Stomach (tissue), 9 donors: ENCODE data around the gene PLRG1. TPM values are rescaled to one million over a fixed set of nuclear protein-coding genes. Genes with fewer than 3 reads are reported as not detected.

Source experiments
- DNase-seq, 2 donors: peaks; one replicate each; pipeline versions ENCODE4 v3.0.0 to v3.0.0-alpha.2; 2013 to 2019
- H3K27ac ChIP-seq, 5 donors: fragments of 200-600 bp in 4 of 5; sonication (generic) in 4 of 5; one replicate each; pipeline ENCODE4 v1.5.1; 2013 to 2019; ENCODE audit warnings: mild to moderate bottlenecking in 1 of 5, moderate library complexity in 1 of 5
- H3K27me3 ChIP-seq, 3 donors: fragments of 200-600 bp; sonication (generic); one replicate each; pipeline ENCODE4 v1.5.1; 2017 to 2019; ENCODE audit warnings: mixed run types in 1 of 3
- H3K36me3 ChIP-seq, 4 donors: fragments of 200-600 bp; sonication (generic); 1 replicate in 3 of 4; 2 replicates in 1 of 4; pipeline ENCODE4 v1.5.1; 2016 to 2019
- H3K4me1 ChIP-seq, 4 donors: fragments of 200-600 bp; sonication (generic); one replicate each; pipeline ENCODE4 v1.5.1; 2016 to 2019
- H3K4me3 ChIP-seq, 4 donors: fragments of 200-600 bp; sonication (generic) in 3 of 4; one replicate each; pipeline ENCODE4 v1.5.1; 2016 to 2019; ENCODE audit warnings: mild to moderate bottlenecking in 1 of 4
- H3K9me3 ChIP-seq, 4 donors: fragments of 200-600 bp; sonication (generic); one replicate each; pipeline ENCODE4 v1.5.1; 2016 to 2019
- CTCF ChIP-seq, 7 experiments: fragments of 450-650 bp in 4 of 7; fragments of 200-600 bp in 3 of 7; sonication (generic) in 3 of 7; IDR thresholded peaks; one replicate each; pipeline ENCODE4 v1.5.1; 2016 to 2019; ENCODE audit warnings: antibody characterized with exemption in 7 of 7, control low read depth in 2 of 7, mild to moderate bottlenecking in 1 of 7
- EP300 ChIP-seq: sonication (generic); formaldehyde crosslinking; IDR thresholded peaks from one replicate; pipeline ENCODE4 v1.6.1; 2017; ENCODE audit warnings: antibody characterized with exemption
- POLR2A ChIP-seq, 4 donors: fragments of 450-650 bp; IDR thresholded peaks; one replicate each; pipeline ENCODE4 v1.6.1; 2016; ENCODE audit warnings: antibody characterized with exemption in 4 of 4, control low read depth in 2 of 4, mild to moderate bottlenecking in 1 of 4, moderate library complexity in 1 of 4
- POLR2AphosphoS5 ChIP-seq, 3 donors: sonication (generic); formaldehyde crosslinking; IDR thresholded peaks; one replicate each; pipeline ENCODE4 v1.6.1; 2016; ENCODE audit warnings: antibody characterized with exemption in 3 of 3
- WGBS, 5 donors: extraction: QIAGEN DNeasy Blood & Tissue Kit in 3 of 5; methylation state at CpG; one replicate each; pipeline versions ENCODE4 v1.1.5 to v1.1.7; 2013 to 2018; 5-methylcytosine and 5-hydroxymethylcytosine counted together
- intact Hi-C: fragments of 100-400 bp; cut with DNase I; formaldehyde crosslinking; loops from one replicate; pipeline ENCODE4 v1.15.1; 2023; ENCODE audit warnings: low total_unique reads
- polyA plus RNA-seq, 3 donors: library from polyadenylated mRNA; stranded (reverse); fragments of 200-250 nt; gene quantifications; one replicate each; pipeline ENCODE4 v1.2.3, GENCODE V29; 2013
- total RNA-seq, 5 donors: library from RNA; depleted of rRNA; stranded (reverse); fragments of >200 nt; gene quantifications; one replicate each; pipeline versions ENCODE4 v1.1.0 to v1.2.3, GENCODE V29; 2014 to 2016
- donor health status: healthy with polysubstance abuse.
- donor health status: Bipolar disorder and iron deficiency.
- donor health status: healthy.

Gene PLRG1
- total and polyA plus RNA-seq, 8 donors, result 1.2 to 52.5 (median 42.3) TPM

GRCh38 chr4:154562697-154563254 lies 12.6 kb upstream of the PLRG1 start, which contains the start of gene FGB:
FGB (plus strand) TSS chr4:154563011; CDS start chr4:154563019, 8 bp downstream.
- no peaks in the 10 kb centered on the region for H3K36me3 ChIP-seq
- no peak for DNase-seq
- H3K27me3 ChIP-seq, result no peaks in the 10 kb centered on the region
- 63 to 73% (median 65%) methylated on average over 2 of the region's 2 CpGs for whole genome bisulfite sequencing, 5 donors
- H3K4me3 ChIP-seq, result no peak within 1 kb of the TSS
- no peaks in the 10 kb centered on the region for H3K9me3 ChIP-seq
- intact Hi-C loops, result no loop called here
- H3K4me1 ChIP-seq, result no peaks in the 10 kb centered on the region
- no peak for TF ChIP-seq CTCF (IDR thresholded peaks at IDR 0.05)
- TF ChIP-seq EP300, result no peak
- TF ChIP-seq POLR2AphosphoS5 (IDR thresholded peaks at IDR 0.05), result no peak
- H3K27ac ChIP-seq, result no peak within 1 kb of the TSS

- TF ChIP-seq POLR2A (IDR thresholded peaks at IDR 0.05) (no peak), EP300 (no peak)
- 65 to 75% (median 68%) methylated on average over 4 of the region's 4 CpGs for WGBS, 5 donors
- intact Hi-C loops, result no loop called here
Observed at GRCh38 chr4:154560824-154561231, 10.6 kb upstream of the PLRG1 start.

GRCh38 chr4:154560419-154560801 lies 10.2 kb upstream of the PLRG1 start:
- H3K36me3 ChIP-seq, result no peaks in the 10 kb centered on the region
- DNase-seq, result no peak
- intact Hi-C loops, result no loop called here
- no peak overlapping the region for H3K4me3 ChIP-seq
- H3K9me3 ChIP-seq, result no peaks in the 10 kb centered on the region
- no peak for TF ChIP-seq POLR2A (IDR thresholded peaks at IDR 0.05)
- H3K27me3 ChIP-seq, result no peaks in the 10 kb centered on the region
- no peaks in the 10 kb centered on the region for H3K4me1 ChIP-seq
- 81 to 92% (median 84%) methylated on average over 1 of the region's 1 CpG for WGBS, 5 donors
- H3K27ac ChIP-seq, result no peak overlapping the region

More at GRCh38 chr4:154560824-154561231, 10.6 kb upstream of the PLRG1 start:
- Histone ChIP-seq H3K4me1 (no peaks in the 10 kb centered on the region), H3K27me3 (no peaks in the 10 kb centered on the region), H3K27ac (peak overlapping the region in 1 of 5 donors; percentile 38), H3K36me3 (no peaks in the 10 kb centered on the region), H3K9me3 (no peaks in the 10 kb centered on the region), H3K4me3 (no peak overlapping the region)
- DNase-seq, result no peak

- H3K4me3 ChIP-seq, result no peak overlapping the region
- intact Hi-C loops, result loop anchor here (5.0 kb wide), 1 partner anchor 63 kb away; no protein-coding TSS in a partner anchor
- no peaks in the 10 kb centered on the region for H3K9me3 ChIP-seq
- no peaks in the 10 kb centered on the region for H3K4me1 ChIP-seq
- WGBS, 5 donors, result 49 to 58% (median 52%) methylated on average over 9 of the region's 9 CpGs
- no peak overlapping the region for H3K27ac ChIP-seq
- TF ChIP-seq EP300, result no peak
- peak in 4 of 7 experiments; percentile 9 to 49 (median 36) for TF ChIP-seq CTCF (IDR thresholded peaks at IDR 0.05)
- H3K27me3 ChIP-seq, result no peaks in the 10 kb centered on the region
- no peaks in the 10 kb centered on the region for H3K36me3 ChIP-seq
- DNase-seq, result peak in 1 of 2 donors; percentile 75
Observed at GRCh38 chr4:154559494-154560418, 9.6 kb upstream of the PLRG1 start.

GRCh38 chr4:154559141-154559493 lies 8.9 kb upstream of the PLRG1 start:
- Histone ChIP-seq H3K27ac (no peak overlapping the region), H3K4me3 (no peak overlapping the region), H3K9me3 (no peaks in the 10 kb centered on the region), H3K36me3 (no peaks in the 10 kb centered on the region), H3K4me1 (no peaks in the 10 kb centered on the region), H3K27me3 (no peaks in the 10 kb centered on the region)
- no peak for TF ChIP-seq EP300
- TF ChIP-seq CTCF (IDR thresholded peaks at IDR 0.05), result no peak
- no peak for TF ChIP-seq POLR2AphosphoS5 (IDR thresholded peaks at IDR 0.05)
- no peak for TF ChIP-seq POLR2A (IDR thresholded peaks at IDR 0.05)
- intact Hi-C loops, result loop anchor here (5.0 kb wide), 1 partner anchor 63 kb away; no protein-coding TSS in a partner anchor
- no peak for DNase-seq
- 74 to 93% (median 90%) methylated on average over 1 of the region's 1 CpG for WGBS, 5 donors
